B cell (primary cell): ENCODE measurements around the gene TUBG1. TPM values are rescaled to one million over a fixed set of nuclear protein-coding genes. Genes with fewer than 3 reads are reported as not detected.

Experiments used
- ATAC-seq: fragments of 200-7000 bp; cut with Tn5 transposase; one replicate; pipeline ENCODE4 v1.10.0; 2021; ENCODE audit warnings: low read depth, mild to moderate bottlenecking, moderate number of reproducible peaks, moderate library complexity
- CTCF ChIA-PET: fragments of 350-600 bp; sonication (Branson Sonifier 250); formaldehyde crosslinking; loops from one replicate; lab custom pipeline; 2021; ENCODE audit warnings: antibody characterized with exemption, inconsistent platforms; lab: Charles Lee
- POLR2A ChIA-PET: fragments of 350-600 bp; sonication (Branson Sonifier 250); formaldehyde crosslinking; loops from one replicate; lab custom pipeline; 2021; ENCODE audit warnings: antibody characterized with exemption; lab: Charles Lee
- DNase-seq: peaks from one replicate; pipeline ENCODE4 v3.0.0; 2013
- H2AFZ ChIP-seq: 2 replicates; pipeline ENCODE4 v1.6.1; 2012; ENCODE audit warnings: mild to moderate bottlenecking, low read depth, low read length; ENCODE audit not compliant: insufficient read depth, poor library complexity, severe bottlenecking
- H3K27ac ChIP-seq, 2 donors: 1 replicate in 1 of 2; 2 replicates in 1 of 2; pipeline ENCODE4 v1.5.1; 2012 to 2013; ENCODE audit warnings: low read length in 2 of 2, mild to moderate bottlenecking in 2 of 2, moderate library complexity in 1 of 2
- H3K27me3 ChIP-seq, 4 experiments: fragments of 200-600 bp in 1 of 4; sonication (generic) in 1 of 4; replicated peaks in 1 of 4; 1 replicate in 2 of 4; 2 replicates in 2 of 4; pipeline versions ENCODE4 v1.6.1 to v1.7.0; 2013 to 2016; ENCODE audit warnings: low read length in 3 of 4, mild to moderate bottlenecking in 2 of 4, mixed read lengths in 1 of 4, moderate library complexity in 1 of 4; ENCODE audit not compliant: insufficient read depth in 4 of 4, control insufficient read depth in 3 of 4; ENCODE audit errors: control extremely low read depth in 1 of 4
- H3K36me3 ChIP-seq, 2 experiments: replicated peaks in 1 of 2; 1 replicate in 1 of 2; 2 replicates in 1 of 2; pipeline versions ENCODE4 v1.6.1 to v1.7.1; 2013; ENCODE audit warnings: low read length in 1 of 2; ENCODE audit not compliant: insufficient read depth in 2 of 2, control insufficient read depth in 1 of 2; ENCODE audit errors: control extremely low read depth in 1 of 2, extremely low read depth in 1 of 2
- H3K4me1 ChIP-seq, 2 donors: fragments of 200-600 bp in 1 of 2; sonication (generic) in 1 of 2; 1 replicate in 1 of 2; 2 replicates in 1 of 2; pipeline versions ENCODE4 v1.5.1 to v1.6.1; 2013 to 2017; ENCODE audit warnings: low read length in 2 of 2; ENCODE audit not compliant: control insufficient read depth in 2 of 2, insufficient read depth in 2 of 2
- H3K4me2 ChIP-seq: replicated peaks from 2 replicates; pipeline ENCODE3; 2012; ENCODE audit warnings: mild to moderate bottlenecking, low read depth, low read length; ENCODE audit not compliant: poor library complexity, severe bottlenecking
- H3K4me3 ChIP-seq, 5 experiments: fragments of 200-600 bp in 1 of 5; sonication (generic) in 1 of 5; 1 replicate in 3 of 5; 2 replicates in 2 of 5; pipeline versions ENCODE4 v1.5.1 to v1.7.0; 2011 to 2016; ENCODE audit warnings: low read length in 4 of 5, mild to moderate bottlenecking in 4 of 5, low read depth in 2 of 5, control low read depth in 1 of 5, moderate library complexity in 1 of 5; ENCODE audit not compliant: insufficient read depth in 1 of 5; ENCODE audit errors: control extremely low read depth in 1 of 5, extremely low read depth in 1 of 5
- H3K79me2 ChIP-seq: fragments of 200-600 bp; sonication (generic); one replicate; pipeline ENCODE4 v1.6.0; 2016; ENCODE audit warnings: low read length; ENCODE audit not compliant: control insufficient read depth, insufficient read depth
- H3K9ac ChIP-seq: fragments of 200-600 bp; sonication (generic); 2 replicates; pipeline ENCODE4 v1.6.1; 2017; ENCODE audit warnings: mild to moderate bottlenecking, low read length, moderate library complexity
- H3K9me3 ChIP-seq, 3 donors: one replicate each; pipeline versions ENCODE4 v1.6.1 to v1.7.1; 2013; ENCODE audit warnings: low read length in 2 of 3; ENCODE audit not compliant: control insufficient read depth in 2 of 3, insufficient read depth in 1 of 3; ENCODE audit errors: control extremely low read depth in 1 of 3
- H4K20me1 ChIP-seq: 2 replicates; pipeline ENCODE4 v1.6.0; 2012; ENCODE audit warnings: mild to moderate bottlenecking, low read length; ENCODE audit not compliant: insufficient read depth, control insufficient read depth, poor library complexity, severe bottlenecking
- H3K27ac Mint-ChIP-seq: one replicate; pipeline ENCODE4 v1.8.0; 2021; ENCODE audit warnings: mixed read lengths
- H3K27me3 Mint-ChIP-seq: one replicate; pipeline ENCODE4 v1.8.0; 2021; ENCODE audit warnings: mixed read lengths
- H3K4me1 Mint-ChIP-seq: one replicate; pipeline ENCODE4 v1.8.0; 2021; ENCODE audit warnings: mixed read lengths
- H3K4me3 Mint-ChIP-seq: one replicate; pipeline ENCODE4 v1.8.0; 2021; ENCODE audit warnings: mixed read lengths
- H3K9me3 Mint-ChIP-seq: one replicate; pipeline ENCODE4 v1.8.0; 2022; ENCODE audit warnings: mixed read lengths; ENCODE audit not compliant: insufficient read depth
- CTCF ChIP-seq: fragments of 200-600 bp; IDR thresholded peaks from one replicate; pipeline ENCODE4 v1.8.0; 2022; ENCODE audit warnings: antibody characterized with exemption, mild to moderate bottlenecking
- EZH2 ChIP-seq: IDR thresholded peaks from 2 replicates; pipeline ENCODE4 v1.6.1; 2012; ENCODE audit warnings: borderline replicate concordance, low read depth, mild to moderate bottlenecking, moderate library complexity, low read length; ENCODE audit not compliant: insufficient read depth, poor library complexity, severe bottlenecking
- WGBS: methylation state at CpG from one replicate; pipeline ENCODE4 v1.1.5; 2013; ENCODE audit warnings: missing lambda C conversion rate; ENCODE audit not compliant: insufficient coverage; 5-methylcytosine and 5-hydroxymethylcytosine counted together
- intact Hi-C: fragments of 100-400 bp; cut with micrococcal nuclease; formaldehyde crosslinking; loops from one replicate; pipeline ENCODE4 v1.10.0; 2022
- polyA plus RNA-seq: library from polyadenylated mRNA; depleted of rRNA; stranded (reverse); fragments of >200 nt; gene quantifications from 2 replicates; pipeline ENCODE4 v1.2.3, GENCODE V29; 2012
- total RNA-seq, 2 donors: library from RNA; stranded (reverse); fragments of 120-200 nt in 1 of 2; gene quantifications; 1 replicate in 1 of 2; 2 replicates in 1 of 2; pipeline versions ENCODE4 v1.2.3 to v1.2.4, GENCODE V29; 2013 to 2022

Gene TUBG1
- total and polyA plus RNA-seq, 2 donors (not counting 1 experiment from before 2014, with no cell fraction given) = 17.2 to 19.5 TPM

- Mint-ChIP-seq H3K4me3 (peak overlapping the region; percentile 97), H3K9me3 (no peaks in the 10 kb centered on the region), H3K27ac (peak overlapping the region; percentile 79), H3K27me3 (no peaks in the 10 kb centered on the region), H3K4me1 (peaks cover 43% of the 10 kb centered on the region)
- Histone ChIP-seq H3K27ac (no peak overlapping the region), H4K20me1 (peaks cover 15% of the 10 kb centered on the region), H3K4me2 (peak overlapping the region; percentile 80), H3K4me3 (peak overlapping the region in 2 of 5 experiments; percentile 12 to 95), H3K9ac (no peak overlapping the region), H3K9me3 (no peaks in the 10 kb centered on the region), H3K36me3 (peaks cover 0 to 26% of the 10 kb centered on the region in 2 experiments), H2AFZ (no peak overlapping the region), H3K27me3 (no peaks in the 10 kb centered on the region), H3K79me2 (peaks cover 64% of the 10 kb centered on the region), H3K4me1 (peaks cover 31 to 47% of the 10 kb centered on the region in 2 donors)
- DNase-seq = no peak
- CTCF ChIA-PET = interaction anchor here (0.6 to 6.4 kb wide), 3 partner anchors 14 to 31 kb away, joined by 3 to 51 read pairs (median 3); partner anchors contain the start of gene PSMC3IP
- POLR2A ChIA-PET = interaction anchor here (0.8 to 2.1 kb wide), 2 partner anchors 9 to 14 kb away, joined by 3 to 6 read pairs; partner anchors contain the start of gene PSMC3IP
- ATAC-seq = no peak
- no peak for TF ChIP-seq EZH2
- no peak for TF ChIP-seq CTCF
- 100% methylated on average over 1 of the region's 1 CpG for WGBS
- intact Hi-C loops = no loop called here
Measured at GRCh38 chr17:42563543-42563942, 45.9 kb upstream of the TUBG1 start.

GRCh38 chr17:42563950-42564349 is 45.5 kb upstream of the TUBG1 start:
- intact Hi-C loops = no loop called here
- peaks cover 45% of the 10 kb centered on the region for H3K4me1 Mint-ChIP-seq
- no peaks in the 10 kb centered on the region for H3K9me3 ChIP-seq
- peaks cover 19% of the 10 kb centered on the region for H4K20me1 ChIP-seq
- no peaks in the 10 kb centered on the region for H3K27me3 ChIP-seq
- no peak overlapping the region for H3K4me3 ChIP-seq
- ChIA-PET POLR2A (interaction anchor here (0.7 to 2.1 kb wide), 2 partner anchors 9 kb away, joined by 5 to 6 read pairs; no protein-coding TSS in a partner anchor), CTCF (interaction anchor here (1.7 to 6.4 kb wide), 2 partner anchors 13 to 16 kb away, joined by 4 to 51 read pairs; partner anchors contain the start of gene PSMC3IP)
- DNase-seq (no peak), ATAC-seq (no peak)
- H3K4me3 Mint-ChIP-seq = peak overlapping the region; percentile 97
- no peaks in the 10 kb centered on the region for H3K9me3 Mint-ChIP-seq
- no peak overlapping the region for H2AFZ ChIP-seq
- H3K4me1 ChIP-seq = peaks cover 31 to 49% of the 10 kb centered on the region in 2 donors
- H3K4me2 ChIP-seq = no peak overlapping the region
- H3K36me3 ChIP-seq = peaks cover 0 to 28% of the 10 kb centered on the region in 2 experiments
- no peak overlapping the region for H3K27ac ChIP-seq
- no peaks in the 10 kb centered on the region for H3K27me3 Mint-ChIP-seq
- no peak for TF ChIP-seq EZH2
- TF ChIP-seq CTCF = no peak
- no peak overlapping the region for H3K9ac ChIP-seq
- peak overlapping the region; percentile 79 for H3K27ac Mint-ChIP-seq
- 96% methylated on average over 7 of the region's 9 CpGs for WGBS
- peaks cover 68% of the 10 kb centered on the region for H3K79me2 ChIP-seq
